ENCODE measurements around the gene PRKCE. TPM values are rescaled to one million over a fixed set of nuclear protein-coding genes. Genes with fewer than 3 reads are reported as not detected.

The PRKCE gene
- total RNA-seq, 1 experiment from 2014 or later, result 12.1 TPM

DNA sequence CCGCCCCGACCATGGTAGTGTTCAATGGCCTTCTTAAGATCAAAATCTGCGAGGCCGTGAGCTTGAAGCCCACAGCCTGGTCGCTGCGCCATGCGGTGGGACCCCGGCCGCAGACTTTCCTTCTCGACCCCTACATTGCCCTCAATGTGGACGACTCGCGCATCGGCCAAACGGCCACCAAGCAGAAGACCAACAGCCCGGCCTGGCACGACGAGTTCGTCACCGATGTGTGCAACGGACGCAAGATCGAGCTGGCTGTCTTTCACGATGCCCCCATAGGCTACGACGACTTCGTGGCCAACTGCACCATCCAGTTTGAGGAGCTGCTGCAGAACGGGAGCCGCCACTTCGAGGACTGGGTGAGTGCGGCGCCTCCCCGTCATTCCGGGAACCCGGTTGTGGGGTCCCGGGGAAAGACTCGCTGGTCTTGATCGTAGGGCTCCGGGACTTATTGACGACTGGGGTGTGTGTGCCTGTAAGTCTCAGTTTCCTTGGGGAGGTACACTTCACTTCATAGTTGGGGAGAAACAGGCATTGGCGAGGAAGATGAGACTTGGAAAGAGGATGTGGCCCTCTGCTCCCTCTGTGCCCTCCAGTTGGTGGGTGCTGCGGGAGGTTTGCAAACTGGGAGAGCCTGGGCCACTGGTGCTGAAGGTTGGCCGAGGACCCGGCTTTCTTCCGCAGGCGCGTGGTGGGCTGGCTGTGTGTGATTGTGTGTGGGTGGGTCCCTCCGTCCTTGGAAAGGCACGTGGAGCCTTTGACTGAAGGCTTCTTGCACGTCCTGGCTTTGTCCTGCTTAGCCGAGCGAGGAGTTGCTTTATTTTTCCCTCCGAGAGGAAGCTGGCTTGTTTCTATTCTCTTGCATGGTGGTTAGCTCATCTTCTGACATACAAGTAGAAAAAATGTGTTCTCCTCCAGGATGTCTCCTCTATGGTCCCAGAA, 886 bp downstream of the PRKCE start:
- POLR2A ChIA-PET, result interaction anchor here (0.6 to 4.3 kb wide), 13 partner anchors 10 to 311 kb away, joined by 3 to 19 read pairs (median 4); partner anchors contain the start of gene SRBD1
- CTCF ChIA-PET, result interaction anchor here (0.6 to 3.2 kb wide), 8 partner anchors 137 to 341 kb away, joined by 3 to 26 read pairs (median 3); no protein-coding TSS in a partner anchor
- peak overlapping the region; percentile 22 for H3K27ac Mint-ChIP-seq (ENCODE audit: low read depth, unreplicated experiment)

DNA sequence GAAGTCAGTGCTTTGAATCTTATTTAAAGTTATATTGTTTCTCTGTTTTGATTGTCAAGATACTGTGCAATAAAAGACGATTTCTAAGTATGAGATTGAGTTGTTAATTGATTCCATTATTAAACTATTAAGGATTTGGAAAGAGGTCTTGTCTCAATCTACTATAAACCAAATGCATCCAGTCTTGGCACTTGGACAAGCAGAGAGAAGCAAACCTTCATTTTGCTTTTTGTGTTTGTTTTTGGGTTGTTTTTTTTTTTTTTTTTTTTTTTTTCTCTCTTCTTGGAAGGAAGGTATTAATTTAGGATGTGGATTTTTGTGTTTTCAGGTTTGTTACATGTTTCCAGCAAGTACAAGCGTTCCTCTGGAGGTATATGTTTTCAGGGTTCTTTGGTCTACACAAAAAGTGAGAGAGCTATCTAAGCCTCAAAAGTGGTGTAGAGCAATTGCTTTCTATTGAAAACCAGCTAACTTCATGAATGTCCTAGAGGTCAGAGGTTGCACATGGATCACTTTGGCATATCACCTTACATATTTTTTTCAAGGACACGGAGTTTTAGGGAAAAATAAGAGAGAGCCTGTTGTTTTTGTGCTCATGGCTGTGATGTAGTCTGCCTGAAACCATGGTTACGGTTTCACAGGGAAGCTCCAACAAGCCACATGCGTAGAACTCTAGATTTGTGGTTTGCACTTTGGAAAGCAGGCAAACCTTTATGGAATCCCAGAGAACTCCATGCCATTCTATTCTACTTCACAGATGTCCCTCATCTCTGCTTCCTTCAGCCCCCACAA, 1.8 kb downstream of the PRKCE start:
- Mint-ChIP-seq H3K4me3 (ENCODE audit: unreplicated experiment) (peak overlapping the region; percentile 79), H3K27ac (ENCODE audit: low read depth, unreplicated experiment) (peak overlapping the region; percentile 22), H3K9me3 (ENCODE audit: unreplicated experiment) (no peaks in the 10 kb centered on the region), H3K27me3 (ENCODE audit: insufficient read depth, unreplicated experiment) (no peaks in the 10 kb centered on the region), H3K36me3 (ENCODE audit: insufficient read depth, unreplicated experiment) (no peaks in the 10 kb centered on the region), H3K4me1 (ENCODE audit: insufficient read depth, unreplicated experiment) (peaks cover 16% of the 10 kb centered on the region)
- no peak for DNase-seq (ENCODE audit: unreplicated experiment)
- intact Hi-C loops (cut with micrococcal nuclease), result loop anchor here (5.0 kb wide), 2 partner anchors 34 to 169 kb away; no protein-coding TSS in a partner anchor
- TF ChIP-seq, protein P1, sequence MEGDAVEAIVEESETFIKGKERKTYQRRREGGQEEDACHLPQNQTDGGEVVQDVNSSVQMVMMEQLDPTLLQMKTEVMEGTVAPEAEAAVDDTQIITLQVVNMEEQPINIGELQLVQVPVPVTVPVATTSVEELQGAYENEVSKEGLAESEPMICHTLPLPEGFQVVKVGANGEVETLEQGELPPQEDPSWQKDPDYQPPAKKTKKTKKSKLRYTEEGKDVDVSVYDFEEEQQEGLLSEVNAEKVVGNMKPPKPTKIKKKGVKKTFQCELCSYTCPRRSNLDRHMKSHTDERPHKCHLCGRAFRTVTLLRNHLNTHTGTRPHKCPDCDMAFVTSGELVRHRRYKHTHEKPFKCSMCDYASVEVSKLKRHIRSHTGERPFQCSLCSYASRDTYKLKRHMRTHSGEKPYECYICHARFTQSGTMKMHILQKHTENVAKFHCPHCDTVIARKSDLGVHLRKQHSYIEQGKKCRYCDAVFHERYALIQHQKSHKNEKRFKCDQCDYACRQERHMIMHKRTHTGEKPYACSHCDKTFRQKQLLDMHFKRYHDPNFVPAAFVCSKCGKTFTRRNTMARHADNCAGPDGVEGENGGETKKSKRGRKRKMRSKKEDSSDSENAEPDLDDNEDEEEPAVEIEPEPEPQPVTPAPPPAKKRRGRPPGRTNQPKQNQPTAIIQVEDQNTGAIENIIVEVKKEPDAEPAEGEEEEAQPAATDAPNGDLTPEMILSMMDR (IDR thresholded peaks at IDR 0.05; ENCODE audit: unreplicated experiment), result no peak
- TSS peak; percentile 21 for BruUV-seq (replicated peaks)
- ChIA-PET POLR2A (interaction anchor here (0.6 to 4.3 kb wide), 10 partner anchors 9 to 310 kb away, joined by 3 to 19 read pairs (median 4); no protein-coding TSS in a partner anchor), CTCF (interaction anchor here (0.6 to 2.9 kb wide), 8 partner anchors 11 to 286 kb away, joined by 3 to 14 read pairs (median 4); no protein-coding TSS in a partner anchor)

More for the DNA sequence above, 886 bp downstream of the PRKCE start:
- TF ChIP-seq, protein P1 (IDR thresholded peaks at IDR 0.05; ENCODE audit: unreplicated experiment), result no peak
- peak overlapping the region; percentile 79 for H3K4me3 Mint-ChIP-seq (ENCODE audit: unreplicated experiment)
- no peaks in the 10 kb centered on the region for H3K9me3 Mint-ChIP-seq (ENCODE audit: unreplicated experiment)
- peaks cover 16% of the 10 kb centered on the region for H3K4me1 Mint-ChIP-seq (ENCODE audit: insufficient read depth, unreplicated experiment)
- BruUV-seq (replicated peaks), result no TSS peak
- H3K27me3 Mint-ChIP-seq (ENCODE audit: insufficient read depth, unreplicated experiment), result no peaks in the 10 kb centered on the region
- no peaks in the 10 kb centered on the region for H3K36me3 Mint-ChIP-seq (ENCODE audit: insufficient read depth, unreplicated experiment)
- intact Hi-C loops (cut with micrococcal nuclease), result loop anchor here (5.0 kb wide), 2 partner anchors 35 to 170 kb away; no protein-coding TSS in a partner anchor
- peak; percentile 28 for DNase-seq (ENCODE audit: unreplicated experiment)

DNA sequence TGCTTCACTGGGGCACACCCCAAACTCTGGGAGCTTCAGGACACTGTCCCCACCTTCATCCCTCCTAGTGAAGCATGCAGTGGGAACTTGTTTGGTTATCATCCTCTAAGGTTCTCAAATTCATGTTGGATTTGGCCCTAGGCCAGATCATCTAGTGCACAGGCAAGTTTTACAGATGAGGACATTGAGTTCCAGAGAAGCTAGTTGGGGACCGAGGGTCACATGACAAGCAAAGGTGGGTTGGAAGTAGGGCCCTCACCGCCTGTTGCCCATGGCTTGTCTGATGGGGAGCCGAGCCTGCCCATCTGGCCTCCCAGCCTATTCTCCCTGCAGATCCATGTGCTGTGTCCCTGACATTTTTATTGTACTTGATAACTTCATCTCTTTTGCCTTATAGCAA, 2.8 kb downstream of the PRKCE start:
- ChIA-PET POLR2A (no interaction called here), CTCF (interaction anchor here (0.9 to 2.9 kb wide), 4 partner anchors 10 to 163 kb away, joined by 3 to 14 read pairs (median 4); no protein-coding TSS in a partner anchor)
- TF ChIP-seq, protein P1 (IDR thresholded peaks at IDR 0.05; ENCODE audit: unreplicated experiment), result no peak
- H3K27me3 Mint-ChIP-seq (ENCODE audit: insufficient read depth, unreplicated experiment), result no peaks in the 10 kb centered on the region
- no peak overlapping the region for H3K4me3 Mint-ChIP-seq (ENCODE audit: unreplicated experiment)
- intact Hi-C loops (cut with micrococcal nuclease), result loop anchor here (5.0 kb wide), 2 partner anchors 33 to 168 kb away; no protein-coding TSS in a partner anchor
- no peaks in the 10 kb centered on the region for H3K9me3 Mint-ChIP-seq (ENCODE audit: unreplicated experiment)
- peak; percentile 5 for DNase-seq (ENCODE audit: unreplicated experiment)
- peaks cover 16% of the 10 kb centered on the region for H3K4me1 Mint-ChIP-seq (ENCODE audit: insufficient read depth, unreplicated experiment)
- no peak overlapping the region for H3K27ac Mint-ChIP-seq (ENCODE audit: low read depth, unreplicated experiment)
- no TSS peak for BruUV-seq (replicated peaks)
- no peaks in the 10 kb centered on the region for H3K36me3 Mint-ChIP-seq (ENCODE audit: insufficient read depth, unreplicated experiment)

Data from MCF 10A (cell line).